ENCODE data around the gene LHX6.

DNA sequence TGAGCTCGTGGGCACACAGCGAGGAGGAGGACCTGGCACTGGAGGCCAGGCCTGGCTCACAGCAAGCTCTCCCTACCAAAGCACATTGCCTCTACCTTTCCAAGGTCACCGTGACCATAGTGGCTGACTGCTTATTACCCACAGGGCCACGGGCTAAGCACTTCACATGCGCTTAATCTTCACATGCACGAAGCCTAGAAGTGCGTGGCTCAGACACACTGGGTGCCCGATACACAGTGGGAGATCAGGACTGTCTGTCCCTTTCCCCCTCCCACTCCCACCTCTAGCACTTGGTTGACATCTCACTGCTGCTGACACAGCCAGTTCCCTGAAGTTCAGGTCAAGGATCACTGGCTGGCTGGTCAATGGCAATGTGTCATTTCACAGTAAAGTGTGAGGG lies 23.6 kb downstream of the LHX6 start:
- TF ChIP-seq, protein P1, sequence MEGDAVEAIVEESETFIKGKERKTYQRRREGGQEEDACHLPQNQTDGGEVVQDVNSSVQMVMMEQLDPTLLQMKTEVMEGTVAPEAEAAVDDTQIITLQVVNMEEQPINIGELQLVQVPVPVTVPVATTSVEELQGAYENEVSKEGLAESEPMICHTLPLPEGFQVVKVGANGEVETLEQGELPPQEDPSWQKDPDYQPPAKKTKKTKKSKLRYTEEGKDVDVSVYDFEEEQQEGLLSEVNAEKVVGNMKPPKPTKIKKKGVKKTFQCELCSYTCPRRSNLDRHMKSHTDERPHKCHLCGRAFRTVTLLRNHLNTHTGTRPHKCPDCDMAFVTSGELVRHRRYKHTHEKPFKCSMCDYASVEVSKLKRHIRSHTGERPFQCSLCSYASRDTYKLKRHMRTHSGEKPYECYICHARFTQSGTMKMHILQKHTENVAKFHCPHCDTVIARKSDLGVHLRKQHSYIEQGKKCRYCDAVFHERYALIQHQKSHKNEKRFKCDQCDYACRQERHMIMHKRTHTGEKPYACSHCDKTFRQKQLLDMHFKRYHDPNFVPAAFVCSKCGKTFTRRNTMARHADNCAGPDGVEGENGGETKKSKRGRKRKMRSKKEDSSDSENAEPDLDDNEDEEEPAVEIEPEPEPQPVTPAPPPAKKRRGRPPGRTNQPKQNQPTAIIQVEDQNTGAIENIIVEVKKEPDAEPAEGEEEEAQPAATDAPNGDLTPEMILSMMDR (IDR thresholded peaks at IDR 0.05), result no peak
- TF ChIP-seq, protein P2, sequence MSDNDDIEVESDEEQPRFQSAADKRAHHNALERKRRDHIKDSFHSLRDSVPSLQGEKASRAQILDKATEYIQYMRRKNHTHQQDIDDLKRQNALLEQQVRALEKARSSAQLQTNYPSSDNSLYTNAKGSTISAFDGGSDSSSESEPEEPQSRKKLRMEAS (CRISPR knock-in tag; IDR thresholded peaks at IDR 0.05), result no peak
- no peak for TF ChIP-seq CREB1 (CRISPR knock-in tag; IDR thresholded peaks at IDR 0.05)
- TF ChIP-seq, protein P3, sequence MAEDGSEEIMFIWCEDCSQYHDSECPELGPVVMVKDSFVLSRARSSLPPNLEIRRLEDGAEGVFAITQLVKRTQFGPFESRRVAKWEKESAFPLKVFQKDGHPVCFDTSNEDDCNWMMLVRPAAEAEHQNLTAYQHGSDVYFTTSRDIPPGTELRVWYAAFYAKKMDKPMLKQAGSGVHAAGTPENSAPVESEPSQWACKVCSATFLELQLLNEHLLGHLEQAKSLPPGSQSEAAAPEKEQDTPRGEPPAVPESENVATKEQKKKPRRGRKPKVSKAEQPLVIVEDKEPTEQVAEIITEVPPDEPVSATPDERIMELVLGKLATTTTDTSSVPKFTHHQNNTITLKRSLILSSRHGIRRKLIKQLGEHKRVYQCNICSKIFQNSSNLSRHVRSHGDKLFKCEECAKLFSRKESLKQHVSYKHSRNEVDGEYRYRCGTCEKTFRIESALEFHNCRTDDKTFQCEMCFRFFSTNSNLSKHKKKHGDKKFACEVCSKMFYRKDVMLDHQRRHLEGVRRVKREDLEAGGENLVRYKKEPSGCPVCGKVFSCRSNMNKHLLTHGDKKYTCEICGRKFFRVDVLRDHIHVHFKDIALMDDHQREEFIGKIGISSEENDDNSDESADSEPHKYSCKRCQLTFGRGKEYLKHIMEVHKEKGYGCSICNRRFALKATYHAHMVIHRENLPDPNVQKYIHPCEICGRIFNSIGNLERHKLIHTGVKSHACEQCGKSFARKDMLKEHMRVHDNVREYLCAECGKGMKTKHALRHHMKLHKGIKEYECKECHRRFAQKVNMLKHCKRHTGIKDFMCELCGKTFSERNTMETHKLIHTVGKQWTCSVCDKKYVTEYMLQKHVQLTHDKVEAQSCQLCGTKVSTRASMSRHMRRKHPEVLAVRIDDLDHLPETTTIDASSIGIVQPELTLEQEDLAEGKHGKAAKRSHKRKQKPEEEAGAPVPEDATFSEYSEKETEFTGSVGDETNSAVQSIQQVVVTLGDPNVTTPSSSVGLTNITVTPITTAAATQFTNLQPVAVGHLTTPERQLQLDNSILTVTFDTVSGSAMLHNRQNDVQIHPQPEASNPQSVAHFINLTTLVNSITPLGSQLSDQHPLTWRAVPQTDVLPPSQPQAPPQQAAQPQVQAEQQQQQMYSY (CRISPR knock-in tag; IDR thresholded peaks at IDR 0.05), result no peak
- TF ChIP-seq, protein P4, sequence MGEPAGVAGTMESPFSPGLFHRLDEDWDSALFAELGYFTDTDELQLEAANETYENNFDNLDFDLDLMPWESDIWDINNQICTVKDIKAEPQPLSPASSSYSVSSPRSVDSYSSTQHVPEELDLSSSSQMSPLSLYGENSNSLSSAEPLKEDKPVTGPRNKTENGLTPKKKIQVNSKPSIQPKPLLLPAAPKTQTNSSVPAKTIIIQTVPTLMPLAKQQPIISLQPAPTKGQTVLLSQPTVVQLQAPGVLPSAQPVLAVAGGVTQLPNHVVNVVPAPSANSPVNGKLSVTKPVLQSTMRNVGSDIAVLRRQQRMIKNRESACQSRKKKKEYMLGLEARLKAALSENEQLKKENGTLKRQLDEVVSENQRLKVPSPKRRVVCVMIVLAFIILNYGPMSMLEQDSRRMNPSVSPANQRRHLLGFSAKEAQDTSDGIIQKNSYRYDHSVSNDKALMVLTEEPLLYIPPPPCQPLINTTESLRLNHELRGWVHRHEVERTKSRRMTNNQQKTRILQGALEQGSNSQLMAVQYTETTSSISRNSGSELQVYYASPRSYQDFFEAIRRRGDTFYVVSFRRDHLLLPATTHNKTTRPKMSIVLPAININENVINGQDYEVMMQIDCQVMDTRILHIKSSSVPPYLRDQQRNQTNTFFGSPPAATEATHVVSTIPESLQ (CRISPR knock-in tag; IDR thresholded peaks at IDR 0.05), result no peak
- TF ChIP-seq, protein P5, sequence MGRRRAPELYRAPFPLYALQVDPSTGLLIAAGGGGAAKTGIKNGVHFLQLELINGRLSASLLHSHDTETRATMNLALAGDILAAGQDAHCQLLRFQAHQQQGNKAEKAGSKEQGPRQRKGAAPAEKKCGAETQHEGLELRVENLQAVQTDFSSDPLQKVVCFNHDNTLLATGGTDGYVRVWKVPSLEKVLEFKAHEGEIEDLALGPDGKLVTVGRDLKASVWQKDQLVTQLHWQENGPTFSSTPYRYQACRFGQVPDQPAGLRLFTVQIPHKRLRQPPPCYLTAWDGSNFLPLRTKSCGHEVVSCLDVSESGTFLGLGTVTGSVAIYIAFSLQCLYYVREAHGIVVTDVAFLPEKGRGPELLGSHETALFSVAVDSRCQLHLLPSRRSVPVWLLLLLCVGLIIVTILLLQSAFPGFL (CRISPR knock-in tag; IDR thresholded peaks at IDR 0.05; ENCODE audit: borderline replicate concordance), result no peak
- TF ChIP-seq, protein P6, sequence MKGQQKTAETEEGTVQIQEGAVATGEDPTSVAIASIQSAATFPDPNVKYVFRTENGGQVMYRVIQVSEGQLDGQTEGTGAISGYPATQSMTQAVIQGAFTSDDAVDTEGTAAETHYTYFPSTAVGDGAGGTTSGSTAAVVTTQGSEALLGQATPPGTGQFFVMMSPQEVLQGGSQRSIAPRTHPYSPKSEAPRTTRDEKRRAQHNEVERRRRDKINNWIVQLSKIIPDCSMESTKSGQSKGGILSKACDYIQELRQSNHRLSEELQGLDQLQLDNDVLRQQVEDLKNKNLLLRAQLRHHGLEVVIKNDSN (CRISPR knock-in tag; IDR thresholded peaks at IDR 0.05), result no peak
- TF ChIP-seq, protein P7, sequence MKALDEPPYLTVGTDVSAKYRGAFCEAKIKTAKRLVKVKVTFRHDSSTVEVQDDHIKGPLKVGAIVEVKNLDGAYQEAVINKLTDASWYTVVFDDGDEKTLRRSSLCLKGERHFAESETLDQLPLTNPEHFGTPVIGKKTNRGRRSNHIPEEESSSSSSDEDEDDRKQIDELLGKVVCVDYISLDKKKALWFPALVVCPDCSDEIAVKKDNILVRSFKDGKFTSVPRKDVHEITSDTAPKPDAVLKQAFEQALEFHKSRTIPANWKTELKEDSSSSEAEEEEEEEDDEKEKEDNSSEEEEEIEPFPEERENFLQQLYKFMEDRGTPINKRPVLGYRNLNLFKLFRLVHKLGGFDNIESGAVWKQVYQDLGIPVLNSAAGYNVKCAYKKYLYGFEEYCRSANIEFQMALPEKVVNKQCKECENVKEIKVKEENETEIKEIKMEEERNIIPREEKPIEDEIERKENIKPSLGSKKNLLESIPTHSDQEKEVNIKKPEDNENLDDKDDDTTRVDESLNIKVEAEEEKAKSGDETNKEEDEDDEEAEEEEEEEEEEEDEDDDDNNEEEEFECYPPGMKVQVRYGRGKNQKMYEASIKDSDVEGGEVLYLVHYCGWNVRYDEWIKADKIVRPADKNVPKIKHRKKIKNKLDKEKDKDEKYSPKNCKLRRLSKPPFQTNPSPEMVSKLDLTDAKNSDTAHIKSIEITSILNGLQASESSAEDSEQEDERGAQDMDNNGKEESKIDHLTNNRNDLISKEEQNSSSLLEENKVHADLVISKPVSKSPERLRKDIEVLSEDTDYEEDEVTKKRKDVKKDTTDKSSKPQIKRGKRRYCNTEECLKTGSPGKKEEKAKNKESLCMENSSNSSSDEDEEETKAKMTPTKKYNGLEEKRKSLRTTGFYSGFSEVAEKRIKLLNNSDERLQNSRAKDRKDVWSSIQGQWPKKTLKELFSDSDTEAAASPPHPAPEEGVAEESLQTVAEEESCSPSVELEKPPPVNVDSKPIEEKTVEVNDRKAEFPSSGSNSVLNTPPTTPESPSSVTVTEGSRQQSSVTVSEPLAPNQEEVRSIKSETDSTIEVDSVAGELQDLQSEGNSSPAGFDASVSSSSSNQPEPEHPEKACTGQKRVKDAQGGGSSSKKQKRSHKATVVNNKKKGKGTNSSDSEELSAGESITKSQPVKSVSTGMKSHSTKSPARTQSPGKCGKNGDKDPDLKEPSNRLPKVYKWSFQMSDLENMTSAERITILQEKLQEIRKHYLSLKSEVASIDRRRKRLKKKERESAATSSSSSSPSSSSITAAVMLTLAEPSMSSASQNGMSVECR (CRISPR knock-in tag; IDR thresholded peaks at IDR 0.05; ENCODE audit: borderline replicate concordance), result no peak
- no peak for TF ChIP-seq NR3C1 (CRISPR knock-in tag; conservative IDR thresholded peaks at IDR 0.05; ENCODE audit: low read depth)
- no peak for TF ChIP-seq SMAD4 (CRISPR knock-in tag; IDR thresholded peaks at IDR 0.05)
- TF ChIP-seq, protein P8, sequence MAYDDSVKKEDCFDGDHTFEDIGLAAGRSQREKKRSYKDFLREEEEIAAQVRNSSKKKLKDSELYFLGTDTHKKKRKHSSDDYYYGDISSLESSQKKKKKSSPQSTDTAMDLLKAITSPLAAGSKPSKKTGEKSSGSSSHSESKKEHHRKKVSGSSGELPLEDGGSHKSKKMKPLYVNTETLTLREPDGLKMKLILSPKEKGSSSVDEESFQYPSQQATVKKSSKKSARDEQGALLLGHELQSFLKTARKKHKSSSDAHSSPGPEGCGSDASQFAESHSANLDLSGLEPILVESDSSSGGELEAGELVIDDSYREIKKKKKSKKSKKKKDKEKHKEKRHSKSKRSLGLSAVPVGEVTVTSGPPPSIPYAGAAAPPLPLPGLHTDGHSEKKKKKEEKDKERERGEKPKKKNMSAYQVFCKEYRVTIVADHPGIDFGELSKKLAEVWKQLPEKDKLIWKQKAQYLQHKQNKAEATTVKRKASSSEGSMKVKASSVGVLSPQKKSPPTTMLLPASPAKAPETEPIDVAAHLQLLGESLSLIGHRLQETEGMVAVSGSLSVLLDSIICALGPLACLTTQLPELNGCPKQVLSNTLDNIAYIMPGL (CRISPR knock-in tag; IDR thresholded peaks at IDR 0.05), result no peak
- no peak for TF ChIP-seq ZNF416 (CRISPR knock-in tag; IDR thresholded peaks at IDR 0.05)
- TF ChIP-seq ESRRA (CRISPR knock-in tag; IDR thresholded peaks at IDR 0.05; ENCODE audit: borderline replicate concordance), result no peak
- no peak for TF ChIP-seq JUN (CRISPR knock-in tag; IDR thresholded peaks at IDR 0.05)

Data from WTC11 (cell line).